ENCODE measurements around the gene C4orf51. TPM values are rescaled to one million over a fixed set of nuclear protein-coding genes. Genes with fewer than 3 reads are reported as not detected.
"Not testable (repeated sequence)": the region's sequence is repeated elsewhere in the genome, so short reads cannot be mapped to it uniquely, and the experiment has no call there.

Gene C4orf51
- total and polyA plus RNA-seq, 2 of the 13 experiments (the other 11 are each of a cell fraction or from before 2014, with no cell fraction given): not detected

GRCh38 chr4:145639186-145639698, 40.7 kb upstream of the C4orf51 start (continued):
- TF ChIP-seq, protein P1, sequence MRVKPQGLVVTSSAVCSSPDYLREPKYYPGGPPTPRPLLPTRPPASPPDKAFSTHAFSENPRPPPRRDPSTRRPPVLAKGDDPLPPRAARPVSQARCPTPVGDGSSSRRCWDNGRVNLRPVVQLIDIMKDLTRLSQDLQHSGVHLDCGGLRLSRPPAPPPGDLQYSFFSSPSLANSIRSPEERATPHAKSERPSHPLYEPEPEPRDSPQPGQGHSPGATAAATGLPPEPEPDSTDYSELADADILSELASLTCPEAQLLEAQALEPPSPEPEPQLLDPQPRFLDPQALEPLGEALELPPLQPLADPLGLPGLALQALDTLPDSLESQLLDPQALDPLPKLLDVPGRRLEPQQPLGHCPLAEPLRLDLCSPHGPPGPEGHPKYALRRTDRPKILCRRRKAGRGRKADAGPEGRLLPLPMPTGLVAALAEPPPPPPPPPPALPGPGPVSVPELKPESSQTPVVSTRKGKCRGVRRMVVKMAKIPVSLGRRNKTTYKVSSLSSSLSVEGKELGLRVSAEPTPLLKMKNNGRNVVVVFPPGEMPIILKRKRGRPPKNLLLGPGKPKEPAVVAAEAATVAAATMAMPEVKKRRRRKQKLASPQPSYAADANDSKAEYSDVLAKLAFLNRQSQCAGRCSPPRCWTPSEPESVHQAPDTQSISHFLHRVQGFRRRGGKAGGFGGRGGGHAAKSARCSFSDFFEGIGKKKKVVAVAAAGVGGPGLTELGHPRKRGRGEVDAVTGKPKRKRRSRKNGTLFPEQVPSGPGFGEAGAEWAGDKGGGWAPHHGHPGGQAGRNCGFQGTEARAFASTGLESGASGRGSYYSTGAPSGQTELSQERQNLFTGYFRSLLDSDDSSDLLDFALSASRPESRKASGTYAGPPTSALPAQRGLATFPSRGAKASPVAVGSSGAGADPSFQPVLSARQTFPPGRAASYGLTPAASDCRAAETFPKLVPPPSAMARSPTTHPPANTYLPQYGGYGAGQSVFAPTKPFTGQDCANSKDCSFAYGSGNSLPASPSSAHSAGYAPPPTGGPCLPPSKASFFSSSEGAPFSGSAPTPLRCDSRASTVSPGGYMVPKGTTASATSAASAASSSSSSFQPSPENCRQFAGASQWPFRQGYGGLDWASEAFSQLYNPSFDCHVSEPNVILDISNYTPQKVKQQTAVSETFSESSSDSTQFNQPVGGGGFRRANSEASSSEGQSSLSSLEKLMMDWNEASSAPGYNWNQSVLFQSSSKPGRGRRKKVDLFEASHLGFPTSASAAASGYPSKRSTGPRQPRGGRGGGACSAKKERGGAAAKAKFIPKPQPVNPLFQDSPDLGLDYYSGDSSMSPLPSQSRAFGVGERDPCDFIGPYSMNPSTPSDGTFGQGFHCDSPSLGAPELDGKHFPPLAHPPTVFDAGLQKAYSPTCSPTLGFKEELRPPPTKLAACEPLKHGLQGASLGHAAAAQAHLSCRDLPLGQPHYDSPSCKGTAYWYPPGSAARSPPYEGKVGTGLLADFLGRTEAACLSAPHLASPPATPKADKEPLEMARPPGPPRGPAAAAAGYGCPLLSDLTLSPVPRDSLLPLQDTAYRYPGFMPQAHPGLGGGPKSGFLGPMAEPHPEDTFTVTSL (CRISPR knock-in tag; IDR thresholded peaks at IDR 0.05; ENCODE audit: borderline replicate concordance): no peak
- TF ChIP-seq TMF1 (CRISPR knock-in tag; IDR thresholded peaks at IDR 0.05; ENCODE audit: low read depth) (no peak), IKZF1 (IDR thresholded peaks at IDR 0.05) (no peak), ZNF207 (IDR thresholded peaks at IDR 0.05; ENCODE audit: borderline replicate concordance) (no peak), ZNF10 (CRISPR knock-in tag; IDR thresholded peaks at IDR 0.05; ENCODE audit: borderline replicate concordance, low read depth) (no peak), ARNTL (CRISPR knock-in tag; IDR thresholded peaks at IDR 0.05) (no peak), SKI (IDR thresholded peaks at IDR 0.05; ENCODE audit: partially characterized antibody) (no peak), MTF2 (CRISPR knock-in tag; IDR thresholded peaks at IDR 0.05; ENCODE audit: borderline replicate concordance) (no peak), ZNF317 (CRISPR knock-in tag; IDR thresholded peaks at IDR 0.05) (no peak), PHF20 (CRISPR knock-in tag; IDR thresholded peaks at IDR 0.05) (no peak), SP4 (CRISPR knock-in tag; IDR thresholded peaks at IDR 0.05) (no peak), ZNF567 (CRISPR knock-in tag; IDR thresholded peaks at IDR 0.05; ENCODE audit: borderline replicate concordance) (no peak)

- POLR2A ChIA-PET; H3K9me3 ChIP-seq (ENCODE audit: low read length); H3K36me3 ChIP-seq (replicated peaks in 1 of 2; ENCODE audit: control insufficient read depth in 1 of 2, insufficient read depth in 2 of 2, low read length in 2 of 2); DNase-seq (ENCODE audit: low spot score); FAIRE-seq; H4K20me1 ChIP-seq (ENCODE audit: insufficient read depth, low read length); ATAC-seq; H3K79me2 ChIP-seq (ENCODE audit: insufficient read depth, low read length); intact Hi-C loops (cut with micrococcal nuclease; ENCODE audit: unreplicated experiment); H3K4me2 ChIP-seq (ENCODE audit: low read depth, low read length); in situ Hi-C loops (cut with HindIII; ENCODE audit: extremely low pct_ligation_motif_present, low pct_unique_long_range_greater_than_20kb); BruUV-seq (replicated peaks); H3K27me3 ChIP-seq (ENCODE audit: control insufficient read depth in 1 of 2, insufficient read depth in 2 of 2, low read length in 2 of 2); H3K4me3 ChIP-seq (replicated peaks in 1 of 3; ENCODE audit: insufficient read depth in 1 of 3, low read depth in 2 of 3, low read length in 3 of 3); H3K9ac ChIP-seq (ENCODE audit: insufficient read depth, low read depth, low read length); H2AFZ ChIP-seq (ENCODE audit: low read length); H3K27ac ChIP-seq (ENCODE audit: extremely low read length, insufficient read depth, low read length); H3K4me1 ChIP-seq (ENCODE audit: insufficient read depth, low read length); CTCF ChIA-PET (ENCODE audit: low intra/inter-chr PET ratio, low total read pairs): not testable (repeated sequence)
- 81% methylated on average over 2 of the region's 2 CpGs for WGBS (ENCODE audit: low lambda C conversion rate)
These were observed 39.7 kb upstream of the C4orf51 start for GRCh38 chr4:145640236-145640635.

All from HepG2 (cell line).